Measurements from ENCODE around the gene IL26. TPM values are rescaled to one million over a fixed set of nuclear protein-coding genes. Genes with fewer than 3 reads are reported as not detected.

IL26 gene
- total RNA-seq: 1 to 10 TPM in 1 of 2 donors, not detected in 1; 8.3 TPM

- DNase-seq (ENCODE audit: low spot score in 2 of 2): no peak
- peak; percentile 31 to 57 for ATAC-seq
- Mint-ChIP-seq H3K27ac (no peak within 1 kb of the TSS), H3K9me3 (no peaks in the 10 kb centered on the region), H3K36me3 (peaks cover 0 to 11% of the 10 kb centered on the region in 2 donors)
Observed at GRCh38 chr12:68225576-68226476, at the start of gene IL26. IL26 (minus strand) TSS chr12:68225810; CDS start chr12:68225756, 54 bp downstream.

GRCh38 chr12:68272732-68273131, 47.1 kb upstream of the IL26 start:
- peaks cover 0 to 6% of the 10 kb centered on the region in 2 donors for H3K36me3 Mint-ChIP-seq
- ATAC-seq (no peak), DNase-seq (ENCODE audit: low spot score in 2 of 2) (no peak)
- no peak overlapping the region for H3K27ac Mint-ChIP-seq
- no peaks in the 10 kb centered on the region for H3K9me3 Mint-ChIP-seq

- ATAC-seq (no peak), DNase-seq (ENCODE audit: low spot score in 2 of 2) (no peak)
- Mint-ChIP-seq H3K36me3 (peaks cover 0 to 6% of the 10 kb centered on the region in 2 donors), H3K9me3 (no peaks in the 10 kb centered on the region), H3K27ac (no peak overlapping the region)
Observed at GRCh38 chr12:68271346-68271745, 45.7 kb upstream of the IL26 start.

- H3K9me3 Mint-ChIP-seq: no peaks in the 10 kb centered on the region
- peaks cover 0 to 6% of the 10 kb centered on the region in 2 donors for H3K36me3 Mint-ChIP-seq
- H3K27ac Mint-ChIP-seq: no peak overlapping the region
- ATAC-seq (no peak), DNase-seq (ENCODE audit: low spot score in 2 of 2) (no peak)
Observed at GRCh38 chr12:68270358-68270757, 44.7 kb upstream of the IL26 start.

GRCh38 chr12:68269779-68270178, 44.2 kb upstream of the IL26 start:
- ATAC-seq: peak; percentile 48 to 69
- Mint-ChIP-seq H3K36me3 (peaks cover 0 to 6% of the 10 kb centered on the region in 2 donors), H3K27ac (no peak overlapping the region), H3K9me3 (no peaks in the 10 kb centered on the region)
- DNase-seq (ENCODE audit: low spot score in 2 of 2): no peak

GRCh38 chr12:68268967-68269366, 43.4 kb upstream of the IL26 start:
- H3K36me3 Mint-ChIP-seq: peaks cover 0 to 6% of the 10 kb centered on the region in 2 donors
- no peak for DNase-seq (ENCODE audit: low spot score in 2 of 2)
- H3K9me3 Mint-ChIP-seq: no peaks in the 10 kb centered on the region
- H3K27ac Mint-ChIP-seq: no peak overlapping the region
- no peak for ATAC-seq

GRCh38 chr12:68267892-68268396, 42.3 kb upstream of the IL26 start:
- ATAC-seq (peak; percentile 74 to 79), DNase-seq (ENCODE audit: low spot score in 2 of 2) (no peak)
- Mint-ChIP-seq H3K27ac (peak overlapping the region in 1 of 2 donors; percentile 84), H3K9me3 (no peaks in the 10 kb centered on the region), H3K36me3 (peaks cover 0 to 6% of the 10 kb centered on the region in 2 donors)

GRCh38 chr12:68264857-68265256, 39.2 kb upstream of the IL26 start:
- ATAC-seq: peak in 1 of 2 donors; percentile 20
- no peak for DNase-seq (ENCODE audit: low spot score in 2 of 2)
- Mint-ChIP-seq H3K9me3 (no peaks in the 10 kb centered on the region), H3K27ac (peak overlapping the region in 1 of 2 donors; percentile 78), H3K36me3 (no peaks in the 10 kb centered on the region)

GRCh38 chr12:68264158-68264855, 38.7 kb upstream of the IL26 start:
- H3K36me3 Mint-ChIP-seq: no peaks in the 10 kb centered on the region
- no peaks in the 10 kb centered on the region for H3K9me3 Mint-ChIP-seq
- ATAC-seq (peak in 1 of 2 donors; percentile 29), DNase-seq (ENCODE audit: low spot score in 2 of 2) (no peak)
- peak overlapping the region in 1 of 2 donors; percentile 78 for H3K27ac Mint-ChIP-seq

GRCh38 chr12:68263366-68263765, 37.8 kb upstream of the IL26 start:
- Mint-ChIP-seq H3K9me3 (no peaks in the 10 kb centered on the region), H3K27ac (no peak overlapping the region), H3K36me3 (no peaks in the 10 kb centered on the region)
- DNase-seq (ENCODE audit: low spot score in 2 of 2): no peak
- no peak for ATAC-seq

GRCh38 chr12:68261896-68262295, 36.3 kb upstream of the IL26 start:
- ATAC-seq (peak in 1 of 2 donors; percentile 70), DNase-seq (ENCODE audit: low spot score in 2 of 2) (no peak)
- no peaks in the 10 kb centered on the region for H3K36me3 Mint-ChIP-seq
- no peak overlapping the region for H3K27ac Mint-ChIP-seq
- no peaks in the 10 kb centered on the region for H3K9me3 Mint-ChIP-seq

GRCh38 chr12:68260153-68260552, 34.5 kb upstream of the IL26 start:
- H3K27ac Mint-ChIP-seq: peak overlapping the region in 1 of 2 donors; percentile 40
- no peak for DNase-seq (ENCODE audit: low spot score in 2 of 2)

GRCh38 chr12:68259318-68259940, 33.8 kb upstream of the IL26 start:
- H3K9me3 Mint-ChIP-seq: no peaks in the 10 kb centered on the region
- DNase-seq (ENCODE audit: low spot score in 2 of 2) (peak; percentile 51 to 58), ATAC-seq (peak; percentile 84 to 96)
- peak overlapping the region; percentile 7 to 40 for H3K27ac Mint-ChIP-seq
- no peaks in the 10 kb centered on the region for H3K36me3 Mint-ChIP-seq

More at GRCh38 chr12:68260153-68260552, 34.5 kb upstream of the IL26 start:
- Mint-ChIP-seq H3K9me3 (no peaks in the 10 kb centered on the region), H3K36me3 (no peaks in the 10 kb centered on the region)
- no peak for ATAC-seq

GRCh38 chr12:68253504-68253903, 27.9 kb upstream of the IL26 start, which contains the start of gene IL22:
IL22 (minus strand) TSS chr12:68253604; CDS start chr12:68253448, 156 bp downstream.
- H3K9me3 Mint-ChIP-seq: no peaks in the 10 kb centered on the region
- no peak within 1 kb of the TSS for H3K27ac Mint-ChIP-seq
- peaks cover 0 to 5% of the 10 kb centered on the region in 2 donors for H3K36me3 Mint-ChIP-seq
- DNase-seq (ENCODE audit: low spot score in 2 of 2) (no peak), ATAC-seq (no peak)

GRCh38 chr12:68252077-68252476, 26.5 kb upstream of the IL26 start:
- ATAC-seq (no peak), DNase-seq (ENCODE audit: low spot score in 2 of 2) (no peak)
- H3K9me3 Mint-ChIP-seq: no peaks in the 10 kb centered on the region
- H3K27ac Mint-ChIP-seq: no peak overlapping the region
- H3K36me3 Mint-ChIP-seq: peaks cover 0 to 5% of the 10 kb centered on the region in 2 donors

- ATAC-seq: no peak
- peaks cover 0 to 10% of the 10 kb centered on the region in 2 donors for H3K36me3 Mint-ChIP-seq
- H3K9me3 Mint-ChIP-seq: no peaks in the 10 kb centered on the region
- no peak for DNase-seq (ENCODE audit: low spot score in 2 of 2)
- no peak overlapping the region for H3K27ac Mint-ChIP-seq
Observed at GRCh38 chr12:68250454-68250853, 24.8 kb upstream of the IL26 start.

Measured in activated naive CD4-positive, alpha-beta T cell treated with anti-CD3 and anti-CD28 coated beads, Interleukin-2, amount 50 U/mL, for 72 hours (primary cell).